ENCODE results near the gene BAHCC1.

Gene BAHCC1

GRCh38 chr17:81491761-81492160 lies 96.5 kb downstream of the BAHCC1 start:
- TF ChIP-seq, protein P1, sequence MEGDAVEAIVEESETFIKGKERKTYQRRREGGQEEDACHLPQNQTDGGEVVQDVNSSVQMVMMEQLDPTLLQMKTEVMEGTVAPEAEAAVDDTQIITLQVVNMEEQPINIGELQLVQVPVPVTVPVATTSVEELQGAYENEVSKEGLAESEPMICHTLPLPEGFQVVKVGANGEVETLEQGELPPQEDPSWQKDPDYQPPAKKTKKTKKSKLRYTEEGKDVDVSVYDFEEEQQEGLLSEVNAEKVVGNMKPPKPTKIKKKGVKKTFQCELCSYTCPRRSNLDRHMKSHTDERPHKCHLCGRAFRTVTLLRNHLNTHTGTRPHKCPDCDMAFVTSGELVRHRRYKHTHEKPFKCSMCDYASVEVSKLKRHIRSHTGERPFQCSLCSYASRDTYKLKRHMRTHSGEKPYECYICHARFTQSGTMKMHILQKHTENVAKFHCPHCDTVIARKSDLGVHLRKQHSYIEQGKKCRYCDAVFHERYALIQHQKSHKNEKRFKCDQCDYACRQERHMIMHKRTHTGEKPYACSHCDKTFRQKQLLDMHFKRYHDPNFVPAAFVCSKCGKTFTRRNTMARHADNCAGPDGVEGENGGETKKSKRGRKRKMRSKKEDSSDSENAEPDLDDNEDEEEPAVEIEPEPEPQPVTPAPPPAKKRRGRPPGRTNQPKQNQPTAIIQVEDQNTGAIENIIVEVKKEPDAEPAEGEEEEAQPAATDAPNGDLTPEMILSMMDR (IDR thresholded peaks at IDR 0.05; ENCODE audit: low read depth, low read length) = no peak
- no peak overlapping the region for H3K4me3 ChIP-seq (replicated peaks in 1 of 2; ENCODE audit: low read depth in 2 of 2, low read length in 2 of 2)
- no peak for DNase-seq (ENCODE audit: low read depth in 2 of 2)

- H3K4me3 ChIP-seq (replicated peaks in 1 of 2; ENCODE audit: low read depth in 2 of 2, low read length in 2 of 2) = no peak overlapping the region
- TF ChIP-seq, protein P1 (IDR thresholded peaks at IDR 0.05; ENCODE audit: low read depth, low read length) = no peak
- no peak for DNase-seq (ENCODE audit: low read depth in 2 of 2)
Measured at GRCh38 chr17:81492202-81492601, 96.9 kb downstream of the BAHCC1 start.

GRCh38 chr17:81492706-81493105 lies 97.4 kb downstream of the BAHCC1 start:
- TF ChIP-seq, protein P1 (IDR thresholded peaks at IDR 0.05; ENCODE audit: low read depth, low read length) = no peak
- no peak for DNase-seq (ENCODE audit: low read depth in 2 of 2)
- no peak overlapping the region for H3K4me3 ChIP-seq (replicated peaks in 1 of 2; ENCODE audit: low read depth in 2 of 2, low read length in 2 of 2)

DNA sequence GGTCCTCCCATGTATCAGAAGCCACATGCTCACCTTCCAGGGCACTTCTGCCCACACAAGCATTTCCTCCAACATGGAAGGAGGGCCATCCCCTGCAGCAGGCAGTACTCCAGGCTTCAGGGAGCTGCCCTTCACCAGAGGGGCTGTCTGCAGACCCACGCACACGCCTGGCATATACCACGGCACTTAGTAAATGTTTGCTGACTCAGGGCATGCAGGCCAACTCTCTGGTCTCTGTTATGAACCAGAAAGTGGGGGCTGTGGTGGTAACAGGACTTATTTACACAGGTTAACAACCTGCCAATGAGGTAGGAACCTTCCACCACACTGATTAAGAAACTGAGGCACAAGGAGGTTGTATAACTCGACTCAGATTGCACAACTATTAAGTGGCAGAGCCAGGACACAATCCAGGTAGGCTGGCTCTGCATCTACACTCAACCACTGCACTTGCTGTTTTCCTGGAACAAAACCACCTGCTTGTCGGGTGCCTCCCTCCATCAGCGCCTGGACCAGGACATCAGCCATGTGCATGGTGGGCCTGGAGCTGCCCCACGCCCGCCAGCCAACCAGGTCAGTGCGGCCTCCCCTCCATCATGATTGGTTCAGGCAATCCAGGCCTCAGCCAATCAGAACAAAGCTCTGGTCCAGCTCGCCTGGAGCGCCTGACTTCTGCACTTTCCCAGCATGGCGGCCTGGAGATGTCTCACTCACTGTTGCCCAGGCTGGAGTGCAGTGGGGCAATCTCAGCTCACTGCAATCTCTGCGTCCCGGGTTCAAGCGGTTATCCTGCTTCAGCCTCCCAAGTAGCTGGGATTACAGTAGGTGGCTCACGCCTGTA lies 98.2 kb downstream of the BAHCC1 start:
- TF ChIP-seq, protein P1 (IDR thresholded peaks at IDR 0.05; ENCODE audit: low read depth, low read length) = no peak
- H3K4me3 ChIP-seq (replicated peaks in 1 of 2; ENCODE audit: low read depth in 2 of 2, low read length in 2 of 2) = no peak overlapping the region
- DNase-seq (ENCODE audit: low read depth in 2 of 2) = no peak

- TF ChIP-seq, protein P1 (IDR thresholded peaks at IDR 0.05; ENCODE audit: low read depth, low read length) = no peak
- no peak for DNase-seq (ENCODE audit: low read depth in 2 of 2)
- H3K4me3 ChIP-seq (replicated peaks in 1 of 2; ENCODE audit: low read depth in 2 of 2, low read length in 2 of 2) = no peak overlapping the region
Measured at GRCh38 chr17:81494626-81495377, 99.5 kb downstream of the BAHCC1 start.

DNA sequence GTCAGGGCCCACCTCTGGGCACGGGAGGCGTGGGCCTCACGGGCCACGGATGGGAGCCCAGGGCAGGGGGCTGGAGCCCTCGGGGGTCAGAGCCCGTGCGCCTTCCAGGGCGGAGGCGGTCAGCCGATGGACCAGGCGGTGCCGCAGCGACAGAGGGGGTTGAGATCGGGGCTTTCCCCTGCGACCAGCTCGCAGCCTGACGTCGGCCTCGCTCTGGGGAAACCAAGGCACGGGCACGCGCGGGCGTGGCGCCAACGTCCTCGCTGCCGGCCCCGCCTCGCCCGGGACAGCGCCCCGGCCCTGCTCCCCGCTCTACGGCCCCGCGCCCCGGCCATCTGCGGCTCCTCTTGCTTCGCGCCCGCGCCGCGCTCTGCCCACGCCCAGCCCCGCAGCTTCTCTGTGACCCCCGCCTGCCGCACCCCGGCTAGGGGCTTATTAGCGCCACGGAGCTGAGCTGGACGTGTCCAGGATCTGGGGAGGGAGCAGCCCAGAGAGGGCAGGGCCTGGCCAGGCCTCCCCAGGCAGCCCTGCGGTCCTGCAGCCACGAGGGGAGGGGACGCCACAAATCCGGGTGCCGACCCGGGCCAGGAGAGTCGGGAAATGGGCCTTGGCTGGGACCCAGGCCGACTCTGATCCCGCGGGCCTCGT lies 103.8 kb downstream of the BAHCC1 start:
- TF ChIP-seq, protein P1 (IDR thresholded peaks at IDR 0.05; ENCODE audit: low read depth, low read length) = no peak
- no peak for DNase-seq (ENCODE audit: low read depth in 2 of 2)
- no peak overlapping the region for H3K4me3 ChIP-seq (replicated peaks in 1 of 2; ENCODE audit: low read depth in 2 of 2, low read length in 2 of 2)
